Measurements from ENCODE around the gene TUG1.

The TUG1 gene

GRCh38 chr22:30968924-30969531, at the start of gene TUG1:
Gene TUG1, plus strand, starts transcription at chr22:30969265.
- TF ChIP-seq CTCF (IDR thresholded peaks at IDR 0.05; ENCODE audit: low read depth, low read length): no peak
- DNase-seq (ENCODE audit: low read depth in 2 of 2): peak; percentile 99
- H3K4me3 ChIP-seq (replicated peaks in 1 of 2; ENCODE audit: low read depth in 2 of 2, low read length in 2 of 2): peak within 1 kb of the TSS; percentile 53 to 76

- no peak for DNase-seq (ENCODE audit: low read depth in 2 of 2)
- no peak for TF ChIP-seq CTCF (IDR thresholded peaks at IDR 0.05; ENCODE audit: low read depth, low read length)
- H3K4me3 ChIP-seq (replicated peaks in 1 of 2; ENCODE audit: low read depth in 2 of 2, low read length in 2 of 2): no peak overlapping the region
Observed at GRCh38 chr22:30919973-30920372, 49.1 kb upstream of the TUG1 start.

GRCh38 chr22:30920407-30920806, 48.7 kb upstream of the TUG1 start:
- DNase-seq (ENCODE audit: low read depth in 2 of 2): peak; percentile 74 to 75
- peak; percentile 86 for TF ChIP-seq CTCF (IDR thresholded peaks at IDR 0.05; ENCODE audit: low read depth, low read length)
- H3K4me3 ChIP-seq (replicated peaks in 1 of 2; ENCODE audit: low read depth in 2 of 2, low read length in 2 of 2): no peak overlapping the region

- DNase-seq (ENCODE audit: low read depth in 2 of 2): peak in 1 of 2 donors; percentile 4
- no peak overlapping the region for H3K4me3 ChIP-seq (replicated peaks in 1 of 2; ENCODE audit: low read depth in 2 of 2, low read length in 2 of 2)
- no peak for TF ChIP-seq CTCF (IDR thresholded peaks at IDR 0.05; ENCODE audit: low read depth, low read length)
Observed at GRCh38 chr22:30921108-30921507, 48.0 kb upstream of the TUG1 start.

GRCh38 chr22:30922151-30922611, 46.9 kb upstream of the TUG1 start:
- peak; percentile 53 to 69 for DNase-seq (ENCODE audit: low read depth in 2 of 2)
- TF ChIP-seq CTCF (IDR thresholded peaks at IDR 0.05; ENCODE audit: low read depth, low read length): no peak
- peak overlapping the region; percentile 26 to 40 for H3K4me3 ChIP-seq (replicated peaks in 1 of 2; ENCODE audit: low read depth in 2 of 2, low read length in 2 of 2)

GRCh38 chr22:30923168-30923900, 45.7 kb upstream of the TUG1 start:
- DNase-seq (ENCODE audit: low read depth in 2 of 2): no peak
- TF ChIP-seq CTCF (IDR thresholded peaks at IDR 0.05; ENCODE audit: low read depth, low read length): no peak
- no peak overlapping the region for H3K4me3 ChIP-seq (replicated peaks in 1 of 2; ENCODE audit: low read depth in 2 of 2, low read length in 2 of 2)

Measured in cardiac fibroblast (primary cell).